ENCODE data around the gene FARP2.
"Not testable (repeated sequence)": the region's sequence is repeated elsewhere in the genome, so short reads cannot be mapped to it uniquely, and the experiment has no call there.

FARP2 gene

DNA sequence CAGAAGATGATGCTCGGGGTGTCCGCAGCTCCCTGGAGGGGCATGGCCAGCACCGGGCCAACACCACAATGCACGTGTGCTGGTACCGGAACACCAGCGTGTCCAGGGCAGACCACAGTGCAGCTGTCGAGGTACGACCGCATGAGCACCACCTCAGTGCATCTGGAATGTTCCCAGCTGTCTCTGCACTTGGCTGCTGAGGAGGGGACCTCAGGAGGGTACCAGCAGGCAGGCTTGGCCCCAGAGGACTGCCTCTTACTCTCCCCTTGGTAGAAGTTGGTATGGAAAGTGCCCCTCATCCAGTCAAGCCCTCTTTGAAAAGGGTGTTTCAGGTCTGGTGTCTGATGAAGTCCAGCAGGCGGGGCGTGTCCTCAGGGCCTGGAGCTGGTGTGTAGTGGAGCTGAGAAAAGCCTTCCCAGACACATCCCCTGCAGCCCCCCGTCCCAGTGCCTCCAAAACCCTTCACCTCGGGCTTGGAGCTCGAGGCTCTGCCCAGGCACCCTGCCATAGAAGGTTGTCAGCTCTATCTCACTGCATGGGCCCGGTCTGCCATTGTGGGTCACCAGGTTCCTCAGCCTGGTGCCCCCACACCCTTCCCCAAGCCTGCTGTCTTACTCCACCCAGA, 135.6 kb downstream of the FARP2 start:
- DNase-seq: no peak

DNA sequence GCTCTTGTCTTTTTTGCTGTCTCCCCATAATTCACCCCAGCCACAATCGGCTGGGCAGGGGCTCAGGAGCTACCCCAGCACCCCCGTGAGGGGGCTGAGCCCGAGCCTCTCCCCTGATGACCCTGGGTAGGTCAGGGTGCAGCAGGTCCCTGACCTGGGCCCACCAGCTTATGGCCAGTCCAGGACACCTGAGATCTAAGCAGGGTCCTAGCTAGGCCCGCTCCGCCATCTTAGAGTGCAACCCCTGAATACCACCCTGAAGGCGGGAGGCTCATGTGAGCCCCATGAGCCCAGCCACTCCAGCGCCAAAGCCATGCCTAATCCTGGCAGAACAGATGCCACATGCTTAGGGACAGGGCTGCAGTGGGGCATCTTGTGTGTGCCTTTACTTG, 136.1 kb downstream of the FARP2 start:
- no peak for DNase-seq

DNA sequence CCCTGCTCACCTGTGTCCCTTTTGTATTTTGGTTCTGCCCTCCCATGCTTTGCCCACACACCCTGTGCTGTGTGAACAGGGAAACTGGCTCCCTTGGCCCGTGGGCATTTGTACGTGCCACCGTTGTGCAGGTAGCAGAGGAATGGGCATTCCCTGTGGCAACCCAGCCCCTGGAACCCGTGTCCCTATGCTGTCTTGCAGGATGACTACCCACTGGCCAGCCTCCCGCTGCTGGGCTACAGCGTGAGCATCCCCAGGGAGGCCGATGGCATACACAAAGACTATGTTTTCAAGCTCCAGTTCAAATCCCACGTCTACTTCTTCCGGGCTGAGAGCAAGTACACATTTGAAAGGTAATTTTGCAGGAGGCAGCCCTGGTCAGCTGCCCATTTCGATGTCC, 137.0 kb downstream of the FARP2 start:
- DNase-seq: no peak

DNA sequence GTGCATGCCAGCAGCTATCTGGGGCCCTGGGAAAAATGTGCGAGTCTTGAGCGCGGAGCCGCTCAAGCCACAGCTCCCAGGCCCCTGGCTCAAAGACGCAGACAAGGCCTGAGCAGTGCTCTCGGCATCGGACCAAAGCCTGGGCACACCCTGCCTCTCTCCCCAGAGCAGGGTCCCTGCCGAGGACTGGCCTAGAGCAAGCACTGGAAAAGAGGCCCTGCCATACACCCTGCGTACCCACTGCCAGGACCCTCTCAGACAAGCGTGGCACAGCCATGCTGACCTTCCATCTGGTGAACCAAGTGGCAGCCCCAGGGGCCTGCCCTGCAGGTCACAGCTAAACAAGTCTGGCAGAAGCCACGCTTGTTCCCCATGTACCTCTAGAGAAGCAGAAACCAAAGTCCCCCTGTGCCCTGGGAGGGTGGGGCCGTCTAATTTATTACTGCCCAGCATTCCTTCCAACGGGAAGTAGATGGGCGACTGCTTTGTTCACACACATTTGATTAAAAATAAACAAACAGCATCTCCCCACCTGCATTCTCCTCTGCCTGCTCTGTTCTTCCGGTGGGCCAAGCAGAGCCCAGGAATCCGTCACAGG, 138.3 kb downstream of the FARP2 start:
- no peak for DNase-seq

DNA sequence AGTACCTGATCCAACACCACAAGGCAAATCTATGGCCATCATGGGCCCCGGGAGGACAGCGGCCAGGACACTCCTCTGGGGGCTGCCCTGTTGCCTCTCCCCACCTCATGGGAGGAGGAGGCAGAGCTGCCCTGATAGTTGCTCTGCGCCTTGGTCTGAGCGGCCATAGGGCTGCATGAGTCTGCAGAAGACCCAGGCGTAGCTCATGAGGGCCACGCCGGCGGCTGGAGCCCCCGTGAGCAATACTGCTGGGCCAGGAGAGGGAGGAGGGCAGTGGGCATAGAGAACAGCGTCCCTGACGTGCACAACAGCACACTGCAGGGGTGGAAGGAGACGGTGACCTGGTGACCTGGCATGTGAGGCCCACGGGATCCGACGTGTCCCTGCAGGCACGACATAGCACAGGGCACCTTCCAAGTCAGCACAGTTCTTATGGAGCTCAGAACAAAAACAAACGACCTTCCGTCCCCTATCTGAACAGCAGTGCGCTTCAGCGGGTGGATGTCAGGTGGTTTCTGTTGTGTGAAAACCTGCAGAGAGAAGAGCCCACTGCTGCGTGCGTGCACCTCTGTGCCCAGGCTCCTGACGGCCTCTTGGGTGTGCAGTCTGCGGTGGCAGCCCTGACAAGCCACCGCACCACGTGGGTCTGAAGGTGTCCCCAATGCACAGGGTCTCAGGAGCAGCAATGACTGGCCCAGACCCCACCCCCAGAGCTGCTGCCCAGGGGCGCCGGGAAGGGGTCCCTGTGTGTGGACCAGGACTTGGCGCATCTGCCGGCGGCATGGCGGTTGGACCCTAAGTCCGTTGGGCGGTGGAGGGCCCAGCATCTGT, 139.3 kb downstream of the FARP2 start:
- DNase-seq: no peak

DNA sequence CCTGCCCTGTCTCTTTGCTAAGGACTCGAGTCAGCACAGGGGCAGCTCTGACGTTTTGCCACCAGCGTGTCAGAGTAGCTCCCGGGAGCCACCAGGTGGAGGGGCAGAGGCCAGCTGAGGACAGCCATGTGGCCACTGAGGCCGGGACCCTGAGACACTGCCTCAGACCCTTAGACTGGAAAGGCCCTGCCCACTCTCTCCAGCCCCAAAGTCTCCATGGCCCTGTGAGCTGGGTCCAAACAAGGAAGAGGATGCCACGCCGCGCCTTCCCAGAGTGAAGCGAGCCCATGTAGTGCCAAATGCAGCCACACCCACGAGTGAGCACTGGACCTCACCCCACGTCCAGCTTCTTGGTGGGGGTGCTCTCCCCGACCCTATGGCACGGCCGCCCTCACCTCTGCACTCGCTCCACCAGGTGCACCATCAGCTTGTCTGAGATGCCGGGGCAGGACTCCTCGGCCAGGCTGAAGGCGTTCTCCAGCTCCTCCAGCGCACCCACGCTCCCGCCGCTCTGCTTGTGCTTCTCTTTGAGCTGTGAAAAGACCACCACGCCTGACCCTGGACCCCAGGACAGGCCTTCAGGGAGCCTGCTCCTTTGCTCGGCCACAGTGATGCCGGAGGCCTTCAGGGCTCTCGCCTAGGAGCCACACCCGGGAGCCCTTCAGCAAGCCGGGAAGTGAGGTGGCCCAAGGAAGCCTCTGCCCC, 140.1 kb downstream of the FARP2 start:
- no peak for DNase-seq

DNA sequence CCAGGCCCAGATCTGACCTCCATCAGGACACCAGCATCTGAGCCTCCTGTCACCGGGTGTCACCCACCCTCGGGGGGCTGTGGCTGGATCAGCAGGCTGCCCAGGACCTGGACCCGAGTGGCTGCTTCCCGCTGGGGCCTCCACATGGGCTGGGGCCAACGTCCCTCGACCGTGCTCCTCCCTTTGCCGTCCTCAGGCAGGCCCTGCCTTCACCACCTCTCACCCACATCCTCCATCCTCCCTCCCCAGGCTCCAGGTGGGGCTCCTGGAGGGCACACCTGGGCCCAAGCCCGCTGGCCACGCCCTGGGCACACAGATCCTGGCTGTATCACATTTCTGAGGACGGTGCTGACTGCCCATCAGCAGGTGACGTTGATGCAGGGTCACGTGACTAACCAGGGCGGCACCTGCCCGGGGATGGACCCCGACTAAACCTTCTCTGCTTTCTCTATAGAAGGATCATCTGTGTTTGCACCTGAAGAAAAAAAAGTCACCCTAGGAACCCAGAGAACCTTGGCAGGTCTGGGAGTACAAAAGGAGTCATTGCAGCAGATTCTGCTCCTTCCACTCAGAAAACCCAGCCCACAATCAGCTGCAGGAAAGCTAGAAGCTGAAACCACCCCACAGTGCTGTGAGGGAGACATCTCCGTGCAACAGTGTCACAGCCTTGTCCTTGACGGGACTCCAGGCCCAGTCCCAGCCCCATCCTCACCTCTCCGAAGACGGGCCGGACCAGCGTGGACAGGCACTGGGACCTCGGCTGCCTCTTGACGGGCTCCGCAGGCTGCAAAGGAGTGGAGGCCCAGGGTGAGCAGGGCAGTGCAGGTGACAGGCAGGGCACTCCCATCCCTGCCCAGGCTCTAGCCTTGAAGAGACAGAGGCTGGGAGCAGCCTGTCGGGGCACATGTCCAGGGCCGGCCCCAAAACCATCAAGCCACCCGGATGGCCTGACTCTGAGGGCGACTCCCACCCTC, 141.1 kb downstream of the FARP2 start:
- no peak for DNase-seq

DNA sequence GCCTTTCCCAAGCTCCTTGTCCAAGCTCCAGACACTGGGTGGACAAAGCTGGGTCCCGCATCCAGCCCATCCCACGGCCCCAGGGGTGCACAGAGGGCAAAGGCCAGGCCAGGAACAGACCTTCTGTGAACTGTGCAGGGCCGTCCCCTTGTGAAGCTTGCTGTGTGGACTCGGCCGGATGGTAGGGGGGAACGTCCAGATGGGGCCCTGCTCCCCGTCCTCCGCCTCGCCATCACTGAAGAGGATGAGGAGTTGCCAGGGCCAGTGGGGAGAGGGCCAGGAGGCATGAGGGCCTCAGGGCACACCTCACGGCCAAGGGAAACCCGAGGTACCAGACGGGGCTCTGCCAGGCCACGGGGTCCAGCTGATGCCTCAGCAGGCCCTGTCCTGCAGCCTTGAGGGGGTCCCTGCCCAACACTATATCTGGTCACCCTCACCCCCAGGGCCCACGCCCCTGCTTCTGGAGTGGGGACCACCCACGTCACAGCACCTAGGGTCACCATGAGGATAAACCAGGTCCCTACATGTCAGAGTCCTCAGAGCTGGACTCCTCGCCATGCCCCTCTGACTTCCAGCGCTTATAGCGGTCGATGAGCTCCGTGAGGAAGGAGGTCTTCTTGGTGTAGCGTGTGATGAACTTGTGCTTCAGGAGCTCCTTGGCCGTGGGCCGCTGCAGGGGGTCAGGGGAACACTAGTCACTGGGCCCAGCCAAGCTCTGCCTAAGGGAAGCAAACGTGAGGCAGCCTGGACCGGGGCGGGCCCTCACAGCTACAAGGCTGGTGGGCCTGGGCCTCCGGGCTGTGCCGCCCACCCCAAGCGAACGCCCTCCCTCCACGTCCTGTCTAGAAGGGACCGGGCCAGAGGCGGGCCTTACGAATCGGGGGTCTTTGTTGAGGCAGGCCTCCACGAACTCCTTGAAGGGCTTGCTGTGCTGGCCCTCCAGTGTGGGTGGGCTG, 142.3 kb downstream of the FARP2 start:
- DNase-seq: no peak

DNA sequence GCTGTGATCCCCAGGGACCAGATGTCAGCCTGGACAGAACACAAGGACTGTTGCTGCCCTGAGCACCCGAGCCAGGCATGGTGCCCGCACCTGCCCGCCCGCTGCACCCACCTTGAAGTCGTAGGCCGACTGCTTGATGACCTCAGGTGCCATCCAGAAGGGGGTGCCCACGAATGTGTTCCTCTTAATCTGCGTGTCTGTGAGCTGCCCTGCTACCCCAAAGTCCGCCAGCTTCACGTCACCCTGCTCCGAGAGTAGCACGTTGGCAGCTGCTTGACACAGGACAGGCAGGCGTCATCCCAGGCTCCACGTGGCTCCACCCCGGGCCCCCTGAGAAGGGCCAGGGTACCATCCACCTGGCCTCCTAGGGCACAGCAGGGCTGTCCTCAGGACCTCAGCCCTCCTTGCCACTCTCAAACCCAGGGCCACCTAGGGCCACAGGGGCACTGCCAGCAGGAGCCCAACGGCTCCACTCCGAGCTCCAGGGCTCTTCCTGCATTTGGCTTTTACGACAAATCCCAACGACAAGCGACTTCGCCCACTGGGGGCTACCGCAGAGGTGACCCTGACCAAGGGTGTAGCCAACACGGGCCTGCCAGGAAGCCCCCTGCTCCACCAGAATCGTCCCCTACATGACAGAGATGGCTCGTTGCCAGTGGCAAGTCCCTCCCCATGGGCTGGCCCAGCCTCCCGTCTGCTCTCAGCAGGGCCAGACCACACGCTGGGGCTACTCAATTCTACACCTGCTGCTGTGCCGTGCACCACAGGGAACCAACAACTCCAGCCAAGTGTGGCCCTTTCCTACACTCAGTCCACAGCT, 143.3 kb downstream of the FARP2 start:
- no peak for DNase-seq

DNA sequence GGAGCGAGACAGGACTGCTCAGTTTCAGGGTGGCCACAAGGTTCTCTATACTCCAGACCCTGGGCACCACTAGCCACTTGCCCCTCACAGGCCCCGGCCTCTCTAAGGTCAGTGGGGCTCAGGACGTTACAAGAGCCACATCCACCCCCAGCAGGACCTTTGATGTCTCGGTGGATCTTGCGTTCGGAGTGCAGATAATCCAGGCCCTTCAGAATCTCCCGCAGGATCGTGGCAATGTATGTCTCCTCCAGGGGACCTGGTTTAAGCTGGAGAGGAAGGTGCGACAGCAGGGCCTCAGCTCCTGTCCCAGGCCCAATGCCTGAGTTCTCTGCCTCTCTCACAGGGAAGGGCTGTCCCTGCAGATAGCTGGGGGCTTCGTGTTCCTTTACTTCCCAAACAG, 143.9 kb downstream of the FARP2 start:
- no peak for DNase-seq

DNA sequence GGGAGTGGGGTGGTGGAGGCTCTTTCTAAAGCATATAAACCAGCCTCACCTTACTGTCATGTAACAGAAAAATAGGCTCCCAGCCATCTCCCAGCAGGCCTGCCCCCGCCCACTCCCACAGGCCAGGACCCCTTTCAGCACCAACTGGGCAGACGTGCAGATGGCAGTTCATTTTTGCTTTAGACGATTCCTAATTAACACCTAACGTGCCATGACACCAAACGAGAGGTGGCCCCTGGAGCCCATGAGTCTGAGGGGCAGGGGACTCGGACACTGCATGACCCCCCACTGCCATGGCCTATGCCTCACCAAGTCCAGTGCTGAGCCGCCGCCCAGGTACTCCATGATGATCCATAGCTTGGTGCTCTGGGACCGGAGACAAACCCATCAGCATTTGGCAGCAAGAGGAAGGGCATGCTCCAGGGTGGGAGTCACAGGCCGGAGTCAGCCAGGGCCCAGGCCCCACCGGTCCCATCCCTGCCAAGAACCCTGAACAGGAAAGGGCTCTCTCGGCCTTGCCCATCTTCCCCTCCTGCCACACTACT, 144.4 kb downstream of the FARP2 start:
- no peak for DNase-seq

DNA sequence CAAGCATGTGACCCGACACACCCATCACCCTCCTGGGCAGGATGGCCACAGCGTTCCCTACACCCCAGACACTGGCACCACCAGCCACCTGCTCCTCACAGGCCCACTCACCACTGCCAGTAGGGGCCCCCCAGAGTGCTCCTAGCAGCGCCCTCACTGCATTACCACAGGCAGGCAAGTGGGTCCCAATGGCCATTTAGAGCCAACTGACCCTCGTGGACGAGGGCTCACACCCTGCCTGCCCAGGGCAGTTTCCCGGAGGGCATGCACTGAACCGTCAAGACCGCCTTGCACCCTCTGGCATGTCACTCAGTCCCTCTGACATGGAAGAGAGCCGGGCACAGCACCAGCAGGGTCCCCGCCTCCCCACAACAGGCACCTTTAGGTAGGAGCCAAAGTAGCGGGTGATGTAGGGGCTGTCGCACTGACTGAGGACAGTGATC, 145.0 kb downstream of the FARP2 start:
- DNase-seq: no peak

DNA sequence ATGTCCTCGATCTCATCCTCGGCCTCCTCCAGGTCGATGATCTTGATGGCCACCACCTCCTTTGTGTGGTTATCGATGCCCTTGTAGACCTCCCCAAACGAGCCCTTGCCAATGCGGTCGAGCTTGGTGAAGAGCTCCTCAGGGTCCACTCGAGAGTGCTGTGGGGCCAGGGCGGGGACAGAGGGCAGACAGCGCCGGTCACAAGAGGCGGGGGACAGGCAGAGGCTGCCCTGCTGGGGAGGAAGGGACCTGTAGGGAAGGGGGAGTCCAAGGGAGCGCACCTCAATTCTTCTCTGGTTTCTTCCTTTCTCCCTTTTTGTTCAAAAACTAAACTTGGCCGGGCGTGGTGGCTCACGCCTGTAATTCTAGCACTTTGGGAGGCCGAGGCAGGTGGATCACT, 145.5 kb downstream of the FARP2 start:
- DNase-seq: no peak

DNA sequence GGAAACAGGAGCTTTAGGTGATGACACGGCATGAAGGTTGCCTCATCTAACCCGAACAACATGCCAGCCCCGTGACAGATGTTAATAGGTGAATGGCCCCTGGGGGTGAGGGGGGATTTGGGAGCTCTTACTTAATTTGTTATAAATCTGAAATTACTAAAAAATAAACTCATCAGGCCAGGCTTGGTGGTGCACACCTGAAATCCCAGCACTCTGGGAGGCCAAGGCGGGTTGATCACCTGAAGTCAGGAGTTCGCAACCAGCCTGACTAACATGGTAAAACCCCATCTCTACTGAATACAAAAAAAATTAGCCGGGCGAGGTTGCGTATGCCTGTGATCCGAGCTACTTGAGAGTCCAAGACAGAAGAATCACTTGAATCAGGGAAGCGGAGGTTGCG, 146.2 kb downstream of the FARP2 start:
- DNase-seq: no peak

DNA sequence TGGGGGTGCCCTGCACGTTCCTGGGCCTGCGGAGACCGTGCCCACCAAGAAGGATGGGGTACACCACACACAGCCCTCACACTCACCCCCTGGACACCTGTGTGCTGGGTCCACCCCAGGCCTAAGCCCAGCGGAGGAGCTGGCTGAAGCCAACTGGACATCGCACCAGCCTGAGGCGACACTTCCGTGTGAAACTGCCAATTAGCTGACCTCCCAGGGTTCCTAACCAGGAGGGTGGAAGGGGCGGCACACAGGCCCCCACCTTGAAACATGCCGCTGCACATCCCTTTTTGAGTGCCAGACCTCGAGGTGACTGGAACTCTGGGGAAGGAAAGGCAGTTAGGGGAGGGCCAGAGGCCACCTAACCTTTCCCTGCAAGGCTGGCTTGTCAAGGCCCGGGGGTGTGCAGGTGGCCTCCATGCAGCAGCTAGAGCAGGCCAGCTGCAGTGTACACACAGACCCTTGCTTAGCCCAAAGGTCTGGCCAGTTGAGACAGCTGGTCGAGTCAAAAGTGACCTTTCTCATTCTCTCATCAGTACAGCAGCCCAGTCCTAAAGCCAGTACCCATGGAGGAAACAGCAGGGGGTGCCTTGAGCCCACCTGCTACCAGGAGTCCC, 147.8 kb downstream of the FARP2 start:
- no peak for DNase-seq

DNA sequence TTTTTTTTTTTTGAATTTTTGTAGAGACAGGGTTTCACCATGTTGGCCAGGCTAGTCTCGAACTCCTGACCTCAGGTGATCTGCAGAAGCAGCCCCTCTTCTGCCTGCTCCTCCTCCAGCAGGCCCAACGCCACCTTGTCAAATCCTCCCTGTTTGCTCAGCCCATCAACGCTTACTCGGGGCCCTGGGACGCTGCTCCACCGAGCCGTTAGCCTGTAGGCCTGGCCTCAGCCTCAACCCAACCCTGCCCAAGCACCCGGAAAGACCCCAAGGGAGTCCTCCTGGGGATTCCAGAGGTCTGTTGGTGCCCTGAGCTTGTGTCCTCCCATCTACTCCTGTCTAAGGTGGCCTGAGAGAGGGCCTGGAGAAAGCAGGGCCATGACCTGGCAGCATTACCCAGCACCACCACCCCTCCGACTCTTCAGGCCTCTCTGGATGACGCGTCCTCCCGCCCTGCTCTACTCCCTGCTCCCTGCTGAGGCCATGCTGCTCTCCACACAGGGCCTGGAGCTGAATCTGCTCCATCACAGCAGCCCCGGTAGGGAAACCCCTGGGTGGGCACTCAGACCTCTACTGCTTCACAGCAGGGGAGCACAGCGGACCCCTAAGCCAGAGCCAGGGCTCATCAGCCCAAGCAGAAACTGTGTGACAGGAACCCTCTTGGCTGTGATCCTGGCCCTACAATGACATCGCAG, 149.1 kb downstream of the FARP2 start:
- DNase-seq: no peak

DNA sequence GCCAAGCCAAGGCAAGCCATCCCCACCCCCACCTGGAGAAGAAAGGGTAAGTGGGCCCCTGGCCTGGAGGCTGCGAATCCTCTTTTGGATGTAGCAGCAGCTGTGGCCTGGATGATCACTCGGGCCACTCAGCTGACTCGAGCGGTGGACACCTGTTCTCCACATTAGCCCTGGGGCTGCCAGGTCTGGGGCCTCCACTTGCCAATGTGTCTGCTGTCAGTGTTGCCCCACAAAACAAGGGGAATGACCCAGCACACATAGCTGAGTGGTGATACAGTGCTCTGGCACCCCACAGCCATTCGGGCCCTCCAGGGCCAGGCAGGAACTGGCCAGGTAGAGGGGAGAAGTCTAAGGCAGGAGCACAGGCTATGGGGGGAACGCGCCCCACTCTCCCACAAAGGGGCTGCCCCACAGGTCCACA, 149.7 kb downstream of the FARP2 start:
- no peak for DNase-seq

DNA sequence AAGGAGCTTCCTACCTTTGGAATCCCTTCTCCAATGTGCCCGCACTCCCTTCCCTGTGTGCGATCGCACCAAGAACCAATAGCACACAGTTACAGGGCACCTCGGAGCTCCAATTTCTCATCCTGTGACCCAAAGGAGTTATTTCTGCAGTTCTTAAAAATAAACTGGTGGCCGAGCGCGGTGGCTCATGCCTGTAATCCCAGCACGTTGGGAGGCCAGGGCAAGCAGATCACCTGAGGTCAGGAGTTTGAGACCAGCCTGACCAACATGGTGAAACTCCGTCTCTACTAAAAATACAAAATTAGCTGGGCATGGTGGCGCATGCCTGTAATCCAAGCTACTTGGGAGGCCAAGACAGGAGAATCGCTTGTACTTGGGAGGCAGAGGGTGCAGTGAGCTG, 150.2 kb downstream of the FARP2 start:
- not testable (repeated sequence) for DNase-seq

Data from SHP77 treated with DMSO at 0.1 percent for 48 hours (cell line).